GM18517 (cell line): ENCODE results near the gene RAB3IP.
"Not testable (repeated sequence)": the region's sequence is repeated elsewhere in the genome, so short reads cannot be mapped to it uniquely, and the experiment has no call there.

Experiments
- ATAC-seq: cut with Tn5 transposase; IDR thresholded peaks from one replicate; pipeline ENCODE4 v1.9.1; 2021; ENCODE audit warnings: mild to moderate bottlenecking, moderate library complexity; ENCODE audit not compliant: unreplicated experiment

The RAB3IP gene

GRCh38 chr12:69834147-69834546 is 95.5 kb downstream of the RAB3IP start:
- no peak for ATAC-seq

DNA sequence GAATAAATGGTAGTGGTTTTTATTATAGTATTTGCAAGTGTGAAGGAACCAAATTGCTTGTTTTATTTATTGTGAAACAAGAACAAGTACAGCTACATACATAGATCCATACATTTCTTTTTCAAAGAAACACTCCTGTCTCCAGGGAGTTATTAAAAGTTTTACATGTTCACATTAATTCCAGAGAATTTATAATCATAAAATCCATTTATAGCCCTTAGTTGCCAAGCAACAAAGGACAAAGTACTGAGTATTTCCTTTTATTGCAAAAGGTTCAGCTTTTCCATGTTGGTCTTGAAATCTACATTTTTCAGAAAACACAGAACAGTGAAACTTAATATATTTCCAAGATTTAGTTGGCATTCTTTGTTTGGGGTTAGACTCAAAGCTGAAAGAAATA is 95.9 kb downstream of the RAB3IP start:
- no peak for ATAC-seq

DNA sequence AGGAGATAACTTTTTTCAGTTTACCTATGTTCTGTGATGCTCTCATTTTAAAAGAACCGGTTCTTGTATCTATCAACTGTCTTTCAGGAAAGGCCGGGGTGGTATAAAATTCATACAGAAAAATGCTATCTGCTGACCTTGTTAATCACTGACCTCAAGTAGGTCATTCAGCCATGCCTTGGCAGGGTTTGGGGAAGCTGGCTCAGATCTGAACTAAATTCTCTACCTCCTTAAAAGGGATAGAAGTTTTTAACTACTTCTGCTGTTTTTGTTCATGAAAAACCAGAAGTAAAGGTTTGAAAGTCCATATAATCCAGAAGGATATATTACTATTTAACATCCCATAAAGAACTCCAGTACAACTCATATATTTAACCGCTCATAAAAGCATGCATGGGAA is 96.4 kb downstream of the RAB3IP start:
- no peak for ATAC-seq

DNA sequence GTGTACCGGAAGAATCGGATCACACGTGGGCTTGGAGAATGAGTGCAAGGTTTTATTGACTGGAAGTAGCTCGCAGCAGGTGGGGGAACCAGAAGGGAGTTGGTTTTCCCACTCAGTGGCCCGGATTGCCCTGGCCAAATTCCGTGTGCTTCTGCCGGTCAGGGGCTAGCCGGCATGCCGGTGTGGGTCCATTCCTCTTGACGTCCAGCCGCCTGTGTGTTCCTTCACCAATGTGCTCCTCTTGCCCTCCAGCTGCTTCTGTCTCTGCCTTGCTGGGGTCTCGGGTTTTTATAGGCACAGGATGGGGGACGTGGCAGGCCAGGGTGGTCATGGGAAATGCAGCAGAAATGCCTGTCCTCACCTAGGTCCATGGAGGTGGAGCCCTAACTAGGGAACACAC is 97.4 kb downstream of the RAB3IP start:
- no peak for ATAC-seq

DNA sequence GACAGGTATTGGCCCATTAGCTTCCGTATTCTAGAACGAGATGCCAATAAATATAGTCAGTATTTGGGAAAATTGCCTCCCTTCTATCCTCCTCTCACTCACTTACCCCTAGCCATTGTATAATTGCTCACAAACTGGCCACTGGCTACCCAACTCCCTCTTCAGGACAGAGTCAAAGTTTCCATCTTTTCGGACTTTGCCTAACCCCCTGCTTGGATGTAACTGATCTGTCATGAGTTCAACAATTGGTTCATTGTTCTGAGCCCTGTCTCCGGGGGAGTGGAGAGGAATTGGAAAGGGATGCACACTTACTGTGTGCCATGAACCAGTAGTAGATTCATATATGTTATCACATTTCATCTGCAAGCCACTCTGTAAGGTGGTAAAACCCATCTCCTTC is 98.5 kb downstream of the RAB3IP start:
- no peak for ATAC-seq

DNA sequence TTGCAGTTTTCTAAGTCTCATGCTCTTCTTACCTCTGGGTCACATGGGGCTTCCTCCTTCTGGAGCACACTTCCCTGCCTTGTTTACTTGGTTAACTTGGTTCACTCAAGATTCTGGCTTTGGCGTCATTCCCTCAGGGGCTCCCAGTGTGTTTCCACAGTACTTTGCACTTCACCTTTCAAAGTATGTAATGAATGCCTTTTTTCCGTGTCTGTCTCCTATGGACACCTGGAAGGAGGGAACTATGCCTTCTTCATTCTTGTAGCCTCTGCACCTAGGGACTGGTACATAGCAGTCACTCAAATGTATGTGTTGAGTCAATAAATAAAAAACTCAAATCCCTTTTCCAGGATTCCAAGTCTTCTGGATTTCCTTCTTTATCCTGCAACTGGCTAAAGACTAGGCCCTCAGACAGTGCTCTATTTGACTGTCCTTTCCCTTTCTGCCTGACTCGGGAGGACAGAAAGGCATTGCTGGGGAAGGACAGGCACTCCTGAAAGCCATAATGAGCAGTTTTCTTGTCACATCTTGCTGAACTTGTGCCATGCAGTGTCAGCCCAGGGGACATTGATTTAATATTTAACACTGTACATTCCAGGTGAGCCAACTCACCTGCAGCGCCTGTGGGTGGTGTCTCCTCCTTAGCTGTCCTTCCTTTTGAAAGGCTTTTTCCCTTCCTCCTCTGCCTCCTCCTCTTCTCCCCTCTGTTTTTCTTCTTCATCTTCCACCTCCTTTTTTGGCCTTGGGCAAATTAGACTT is 99.2 kb downstream of the RAB3IP start:
- no peak for ATAC-seq

- no peak for ATAC-seq
Measured at GRCh38 chr12:69840727-69841126, 102.1 kb downstream of the RAB3IP start.

- ATAC-seq = no peak
Measured at GRCh38 chr12:69843608-69844007, 104.9 kb downstream of the RAB3IP start.

GRCh38 chr12:69844416-69844815 is 105.8 kb downstream of the RAB3IP start:
- no peak for ATAC-seq

DNA sequence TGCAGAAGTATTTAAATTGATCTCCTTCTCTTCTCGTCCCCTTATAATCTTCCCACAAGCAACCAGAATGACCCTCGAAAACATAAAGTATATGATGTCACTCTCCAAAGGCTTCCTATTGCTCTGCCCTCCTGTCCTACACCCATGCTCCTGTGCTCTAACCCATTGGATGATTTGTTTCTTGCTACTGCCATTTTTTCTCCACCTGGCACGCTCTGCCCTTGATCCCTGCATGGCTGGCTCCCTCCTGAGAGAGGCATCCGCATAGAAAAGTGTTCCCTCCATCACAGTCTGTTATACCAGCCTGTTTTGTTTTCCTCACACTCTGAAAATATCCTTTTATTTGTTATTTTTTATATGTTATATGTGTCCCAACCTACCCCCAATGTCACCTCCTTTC is 106.2 kb downstream of the RAB3IP start:
- ATAC-seq = no peak

DNA sequence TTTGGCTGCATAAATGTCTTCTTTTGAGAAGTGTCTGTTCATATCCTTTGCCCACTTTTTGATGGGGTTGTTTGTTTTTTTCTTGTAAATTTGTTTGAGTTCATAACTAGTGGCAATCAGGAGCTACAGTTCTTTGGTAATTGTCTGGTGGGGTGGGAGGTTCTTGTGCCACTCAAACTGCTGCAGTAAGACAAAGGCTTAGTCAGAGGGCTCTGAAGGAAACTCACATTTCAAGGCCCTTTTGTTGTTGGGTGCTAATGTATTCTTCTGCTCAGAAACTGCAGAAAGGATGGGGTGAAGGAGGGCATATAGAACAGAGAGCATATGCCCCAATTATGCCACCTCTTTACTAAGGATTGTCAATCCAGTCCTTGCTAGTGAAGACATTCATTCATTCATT is 108.3 kb downstream of the RAB3IP start:
- ATAC-seq = no peak

- no peak for ATAC-seq
Measured at GRCh38 chr12:69851976-69852375, 113.3 kb downstream of the RAB3IP start.

- not testable (repeated sequence) for ATAC-seq
Measured at GRCh38 chr12:69853176-69853961, 114.7 kb downstream of the RAB3IP start.

GRCh38 chr12:69866698-69867097 is 128.0 kb downstream of the RAB3IP start:
- ATAC-seq = no peak

- ATAC-seq = no peak
Measured at GRCh38 chr12:69868695-69869094, 130.0 kb downstream of the RAB3IP start.

DNA sequence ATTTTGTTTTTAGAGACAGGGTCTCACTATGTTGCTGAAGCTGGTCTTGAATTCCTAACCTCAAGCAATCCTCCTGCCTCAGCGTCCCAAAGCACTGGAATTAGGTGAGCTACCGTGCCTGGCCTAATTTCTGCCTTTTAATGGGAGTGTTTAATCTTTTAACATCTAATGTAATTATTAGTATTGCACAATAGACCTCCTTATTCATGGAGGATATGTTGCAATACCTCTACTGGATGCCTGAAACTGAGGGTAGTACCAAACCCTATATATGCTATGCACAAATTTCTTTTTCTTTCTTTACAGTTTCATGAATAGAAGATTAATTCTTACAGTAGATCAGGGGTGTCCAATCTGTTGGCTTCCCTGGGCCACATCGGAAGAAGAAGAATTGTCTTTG is 134.1 kb downstream of the RAB3IP start:
- no peak for ATAC-seq
